ENCODE data around the gene GARRE1. TPM values are rescaled to one million over a fixed set of nuclear protein-coding genes. Genes with fewer than 3 reads are reported as not detected.

The GARRE1 gene
- total RNA-seq, 1 experiment from 2014 or later: 23.3 TPM

DNA sequence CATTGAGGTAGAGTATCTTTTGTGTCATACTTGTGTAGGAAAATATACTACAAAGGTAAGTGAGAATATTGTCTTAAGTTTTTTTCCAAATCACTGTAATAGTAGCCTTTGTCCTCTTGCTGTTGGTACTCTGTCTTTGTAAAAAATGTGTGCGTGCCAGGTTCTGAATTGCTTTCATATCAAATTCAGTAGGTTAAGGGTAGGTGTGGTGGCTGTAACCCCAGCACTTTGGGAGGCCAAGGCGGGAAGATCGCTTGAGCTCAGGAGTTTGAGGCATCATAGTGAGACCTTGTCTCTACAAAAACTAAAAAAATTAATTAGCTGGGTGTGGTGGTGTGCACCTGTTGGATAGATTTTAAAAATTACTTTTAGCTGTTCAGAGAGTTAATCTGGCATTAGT lies 46.6 kb downstream of the GARRE1 start:
- Histone ChIP-seq H2AFZ (no peak overlapping the region), H3K9me3 (ENCODE audit: insufficient read depth, low read depth) (no peaks in the 10 kb centered on the region), H3K27ac (no peak overlapping the region), H3K36me3 (ENCODE audit: low read depth) (no peaks in the 10 kb centered on the region), H3K4me2 (no peak overlapping the region), H3K79me2 (ENCODE audit: low read depth) (no peaks in the 10 kb centered on the region), H3F3A (ENCODE audit: insufficient read depth, low read depth) (no peaks in the 10 kb centered on the region), H3K4me3 (no peak overlapping the region), H3K9me2 (ENCODE audit: insufficient read depth) (no peaks in the 10 kb centered on the region), H4K20me1 (ENCODE audit: insufficient read depth) (no peaks in the 10 kb centered on the region), H3K27me3 (ENCODE audit: insufficient read depth, low read depth) (no peaks in the 10 kb centered on the region), H3K4me1 (replicated peaks; ENCODE audit: insufficient read depth) (no peaks in the 10 kb centered on the region)
- DNase-seq: no peak
- ChIA-PET POLR2A (ENCODE audit: unreplicated experiment) (no interaction called here), CTCF (no interaction called here)
- intact Hi-C loops (cut with micrococcal nuclease; ENCODE audit: unreplicated experiment): no loop called here
- TF ChIP-seq, protein P1, sequence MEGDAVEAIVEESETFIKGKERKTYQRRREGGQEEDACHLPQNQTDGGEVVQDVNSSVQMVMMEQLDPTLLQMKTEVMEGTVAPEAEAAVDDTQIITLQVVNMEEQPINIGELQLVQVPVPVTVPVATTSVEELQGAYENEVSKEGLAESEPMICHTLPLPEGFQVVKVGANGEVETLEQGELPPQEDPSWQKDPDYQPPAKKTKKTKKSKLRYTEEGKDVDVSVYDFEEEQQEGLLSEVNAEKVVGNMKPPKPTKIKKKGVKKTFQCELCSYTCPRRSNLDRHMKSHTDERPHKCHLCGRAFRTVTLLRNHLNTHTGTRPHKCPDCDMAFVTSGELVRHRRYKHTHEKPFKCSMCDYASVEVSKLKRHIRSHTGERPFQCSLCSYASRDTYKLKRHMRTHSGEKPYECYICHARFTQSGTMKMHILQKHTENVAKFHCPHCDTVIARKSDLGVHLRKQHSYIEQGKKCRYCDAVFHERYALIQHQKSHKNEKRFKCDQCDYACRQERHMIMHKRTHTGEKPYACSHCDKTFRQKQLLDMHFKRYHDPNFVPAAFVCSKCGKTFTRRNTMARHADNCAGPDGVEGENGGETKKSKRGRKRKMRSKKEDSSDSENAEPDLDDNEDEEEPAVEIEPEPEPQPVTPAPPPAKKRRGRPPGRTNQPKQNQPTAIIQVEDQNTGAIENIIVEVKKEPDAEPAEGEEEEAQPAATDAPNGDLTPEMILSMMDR (conservative IDR thresholded peaks at IDR 0.05): no peak
- TF ChIP-seq EZH2 (IDR thresholded peaks at IDR 0.05; ENCODE audit: low read depth): no peak
- BruUV-seq (replicated peaks): no TSS peak

Other genes starting within 250 kb of the GARRE1 start
- gene LSM14A, start 82.0 kb upstream of the GARRE1 start, total RNA-seq (2021): 114 and 169 TPM in 2 replicates
- gene GPI, start 110.6 kb downstream of the GARRE1 start, total RNA-seq (2021): 365 and 522 TPM in 2 replicates
- gene PDCD2L, start 149.8 kb downstream of the GARRE1 start, total RNA-seq (2021): 14.8 and 20.9 TPM in 2 replicates
- gene UBA2, start 173.8 kb downstream of the GARRE1 start, total RNA-seq (2021): 93.0 and 101 TPM in 2 replicates
- 0.50 and 0.63 TPM in 2 replicates for gene WTIP, start 227.2 kb downstream of the GARRE1 start, total RNA-seq (2021)